HL-60 (cell line): ENCODE data around the gene VAMP2.

ENCODE experiments used
- DNase-seq, 2 experiments: peaks; one replicate each; pipeline ENCODE4 v3.0.0-alpha.2; 2010 to 2020; ENCODE audit warnings: low read depth in 1 of 2, low spot score in 1 of 2
- H3K27ac ChIP-seq: fragments of 250-450 bp; sonication (Bioruptor Pico); replicated peaks from 2 replicates; pipeline ENCODE4 v1.5.1; 2020; ENCODE audit warnings: mild to moderate bottlenecking, moderate library complexity
- H3K27me3 ChIP-seq: fragments of 250-450 bp; sonication (Bioruptor Pico); 2 replicates; pipeline ENCODE4 v1.5.1; 2021; ENCODE audit warnings: mild to moderate bottlenecking, moderate library complexity; ENCODE audit not compliant: insufficient read depth, poor library complexity, severe bottlenecking
- H3K4me3 ChIP-seq: replicated peaks from 2 replicates; pipeline ENCODE4 v1.5.1; 2011; ENCODE audit warnings: mild to moderate bottlenecking, control low read depth, low read length; ENCODE audit not compliant: insufficient read depth
- GABPA ChIP-seq: IDR thresholded peaks from 2 replicates; pipeline ENCODE4 v1.6.1; 2012; ENCODE audit warnings: low read depth
- POLR2AphosphoS5 ChIP-seq: IDR thresholded peaks from 2 replicates; pipeline ENCODE4 v1.6.1; 2012; ENCODE audit warnings: low read depth
- SPI1 ChIP-seq: IDR thresholded peaks from 2 replicates; pipeline ENCODE4 v1.6.1; 2012; ENCODE audit warnings: low read depth, mild to moderate bottlenecking, borderline replicate concordance
- TF ChIP-seq, protein P1 (sequence below): IDR thresholded peaks from 2 replicates; pipeline ENCODE4 v1.6.1; 2012; ENCODE audit warnings: low read depth; ENCODE audit not compliant: insufficient replicate concordance
- TF ChIP-seq, protein P2 (sequence below): IDR thresholded peaks from one replicate; pipeline ENCODE4 v1.5.1; 2011; ENCODE audit warnings: low read length, control low read depth, inconsistent platforms; ENCODE audit not compliant: insufficient read depth

Gene VAMP2

DNA sequence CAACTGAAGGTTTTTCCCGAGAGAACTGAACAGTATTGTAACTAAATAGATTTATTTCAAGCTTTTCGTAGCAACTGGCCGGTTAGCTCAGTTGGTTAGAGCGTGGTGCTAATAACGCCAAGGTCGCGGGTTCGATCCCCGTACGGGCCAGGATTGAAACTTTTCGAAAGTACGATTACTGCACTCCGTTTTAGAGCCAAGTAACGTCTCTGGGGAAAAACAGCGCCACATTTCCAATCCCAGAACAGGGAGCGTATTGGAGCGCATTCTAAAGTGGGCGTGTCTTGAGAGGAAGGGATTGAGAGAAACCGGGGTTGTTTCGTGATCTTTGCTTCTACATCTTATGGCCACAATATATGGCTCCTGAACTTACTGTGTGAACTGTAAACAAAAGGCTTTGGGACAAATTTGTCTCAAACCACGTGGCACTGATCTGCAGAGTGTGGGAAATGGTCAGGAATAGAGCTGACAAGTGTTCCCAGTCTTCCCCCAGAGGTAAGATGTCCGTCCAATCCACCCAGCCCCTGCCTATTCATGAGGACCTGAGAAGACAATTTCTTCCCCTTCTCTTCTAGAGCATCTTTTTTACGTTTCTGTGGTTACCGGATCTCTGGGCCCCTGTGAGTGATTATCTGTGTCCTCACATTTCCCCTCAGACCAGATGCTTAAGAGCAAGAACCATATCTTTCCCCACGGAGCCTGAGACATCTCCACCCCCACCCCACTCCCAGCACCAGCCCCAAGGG lies 24.9 kb upstream of the VAMP2 start:
- DNase-seq, result peak; percentile 75 to 89
- TF ChIP-seq, protein P1, sequence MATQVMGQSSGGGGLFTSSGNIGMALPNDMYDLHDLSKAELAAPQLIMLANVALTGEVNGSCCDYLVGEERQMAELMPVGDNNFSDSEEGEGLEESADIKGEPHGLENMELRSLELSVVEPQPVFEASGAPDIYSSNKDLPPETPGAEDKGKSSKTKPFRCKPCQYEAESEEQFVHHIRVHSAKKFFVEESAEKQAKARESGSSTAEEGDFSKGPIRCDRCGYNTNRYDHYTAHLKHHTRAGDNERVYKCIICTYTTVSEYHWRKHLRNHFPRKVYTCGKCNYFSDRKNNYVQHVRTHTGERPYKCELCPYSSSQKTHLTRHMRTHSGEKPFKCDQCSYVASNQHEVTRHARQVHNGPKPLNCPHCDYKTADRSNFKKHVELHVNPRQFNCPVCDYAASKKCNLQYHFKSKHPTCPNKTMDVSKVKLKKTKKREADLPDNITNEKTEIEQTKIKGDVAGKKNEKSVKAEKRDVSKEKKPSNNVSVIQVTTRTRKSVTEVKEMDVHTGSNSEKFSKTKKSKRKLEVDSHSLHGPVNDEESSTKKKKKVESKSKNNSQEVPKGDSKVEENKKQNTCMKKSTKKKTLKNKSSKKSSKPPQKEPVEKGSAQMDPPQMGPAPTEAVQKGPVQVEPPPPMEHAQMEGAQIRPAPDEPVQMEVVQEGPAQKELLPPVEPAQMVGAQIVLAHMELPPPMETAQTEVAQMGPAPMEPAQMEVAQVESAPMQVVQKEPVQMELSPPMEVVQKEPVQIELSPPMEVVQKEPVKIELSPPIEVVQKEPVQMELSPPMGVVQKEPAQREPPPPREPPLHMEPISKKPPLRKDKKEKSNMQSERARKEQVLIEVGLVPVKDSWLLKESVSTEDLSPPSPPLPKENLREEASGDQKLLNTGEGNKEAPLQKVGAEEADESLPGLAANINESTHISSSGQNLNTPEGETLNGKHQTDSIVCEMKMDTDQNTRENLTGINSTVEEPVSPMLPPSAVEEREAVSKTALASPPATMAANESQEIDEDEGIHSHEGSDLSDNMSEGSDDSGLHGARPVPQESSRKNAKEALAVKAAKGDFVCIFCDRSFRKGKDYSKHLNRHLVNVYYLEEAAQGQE, result no peak
- TF ChIP-seq SPI1 (peak; percentile 16; the same call in 1 of the 2 replicates), GABPA (no peak)
- Histone ChIP-seq H3K27ac (peak overlapping the region; percentile 75), H3K4me3 (peak overlapping the region; percentile 79), H3K27me3 (no peaks in the 10 kb centered on the region)

DNA sequence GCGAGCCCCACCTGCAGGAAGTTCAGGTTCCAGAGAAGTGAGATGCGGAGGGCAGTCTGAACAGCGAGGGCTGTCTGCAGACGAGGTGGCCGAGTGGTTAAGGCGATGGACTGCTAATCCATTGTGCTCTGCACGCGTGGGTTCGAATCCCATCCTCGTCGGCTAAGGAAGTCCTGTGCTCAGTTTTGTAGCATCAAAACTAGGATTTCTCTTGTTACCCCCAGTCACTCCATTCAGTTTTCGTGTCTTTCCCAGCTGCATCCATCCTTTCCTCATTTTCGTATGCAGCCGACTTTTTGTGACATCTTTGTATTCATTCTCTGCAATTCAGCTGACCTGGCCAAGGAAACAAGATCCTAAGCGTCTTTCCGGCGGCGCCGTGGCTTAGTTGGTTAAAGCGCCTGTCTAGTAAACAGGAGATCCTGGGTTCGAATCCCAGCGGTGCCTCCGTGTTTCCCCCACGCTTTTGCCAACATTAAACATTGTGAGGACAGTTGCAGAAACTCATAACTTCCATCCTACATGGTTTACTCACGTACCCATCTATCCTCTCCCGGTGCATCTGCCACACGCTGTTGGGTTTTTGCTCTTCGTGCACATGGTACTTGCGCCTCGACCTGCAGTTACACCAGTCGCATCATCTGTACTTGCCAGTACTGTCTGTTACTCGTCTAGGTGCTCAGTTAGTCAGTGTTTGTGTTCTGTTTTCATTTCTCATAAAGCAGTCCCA lies 24.2 kb upstream of the VAMP2 start:
- TF ChIP-seq, protein P1, result no peak
- no peak for TF ChIP-seq GABPA
- TF ChIP-seq, protein P2, sequence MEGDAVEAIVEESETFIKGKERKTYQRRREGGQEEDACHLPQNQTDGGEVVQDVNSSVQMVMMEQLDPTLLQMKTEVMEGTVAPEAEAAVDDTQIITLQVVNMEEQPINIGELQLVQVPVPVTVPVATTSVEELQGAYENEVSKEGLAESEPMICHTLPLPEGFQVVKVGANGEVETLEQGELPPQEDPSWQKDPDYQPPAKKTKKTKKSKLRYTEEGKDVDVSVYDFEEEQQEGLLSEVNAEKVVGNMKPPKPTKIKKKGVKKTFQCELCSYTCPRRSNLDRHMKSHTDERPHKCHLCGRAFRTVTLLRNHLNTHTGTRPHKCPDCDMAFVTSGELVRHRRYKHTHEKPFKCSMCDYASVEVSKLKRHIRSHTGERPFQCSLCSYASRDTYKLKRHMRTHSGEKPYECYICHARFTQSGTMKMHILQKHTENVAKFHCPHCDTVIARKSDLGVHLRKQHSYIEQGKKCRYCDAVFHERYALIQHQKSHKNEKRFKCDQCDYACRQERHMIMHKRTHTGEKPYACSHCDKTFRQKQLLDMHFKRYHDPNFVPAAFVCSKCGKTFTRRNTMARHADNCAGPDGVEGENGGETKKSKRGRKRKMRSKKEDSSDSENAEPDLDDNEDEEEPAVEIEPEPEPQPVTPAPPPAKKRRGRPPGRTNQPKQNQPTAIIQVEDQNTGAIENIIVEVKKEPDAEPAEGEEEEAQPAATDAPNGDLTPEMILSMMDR, result no peak
- no peak for TF ChIP-seq SPI1
- TF ChIP-seq POLR2AphosphoS5, result no peak
- peak; percentile 74 to 86 for DNase-seq
- H3K27me3 ChIP-seq, result no peaks in the 10 kb centered on the region
- peak overlapping the region; percentile 75 for H3K27ac ChIP-seq
- peak overlapping the region; percentile 79 for H3K4me3 ChIP-seq

DNA sequence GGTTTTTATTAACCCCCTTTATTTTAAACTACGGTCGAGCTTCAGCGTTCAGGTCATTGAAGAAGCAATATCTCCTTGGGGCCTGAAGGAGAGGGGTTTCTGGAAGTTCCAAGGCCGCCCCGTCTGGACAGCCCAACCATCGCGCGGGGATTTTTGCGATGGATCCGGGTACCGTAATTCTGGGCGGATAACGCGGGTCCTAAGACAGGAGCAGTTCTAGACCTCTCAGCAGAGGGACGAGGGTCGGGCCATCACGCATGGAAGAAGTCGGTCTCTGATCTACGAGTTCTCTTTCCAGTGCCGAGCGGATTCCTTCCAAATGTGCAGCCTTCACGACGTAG lies 23.7 kb upstream of the VAMP2 start:
- peak overlapping the region; percentile 61 for H3K27ac ChIP-seq
- H3K4me3 ChIP-seq, result peak overlapping the region; percentile 79
- no peak for DNase-seq
- no peaks in the 10 kb centered on the region for H3K27me3 ChIP-seq
- TF ChIP-seq, protein P1, result no peak
- TF ChIP-seq POLR2AphosphoS5 (no peak), GABPA (no peak), SPI1 (no peak)
- TF ChIP-seq, protein P2, result no peak
